ENCODE results near the gene PTK6. TPM values are rescaled to one million over a fixed set of nuclear protein-coding genes. Genes with fewer than 3 reads are reported as not detected.

PTK6 gene
- total and polyA plus RNA-seq, 2 of the 13 experiments (the other 11 are each of a cell fraction or from before 2014, with no cell fraction given): 0.08 TPM; not detected in 1

DNA sequence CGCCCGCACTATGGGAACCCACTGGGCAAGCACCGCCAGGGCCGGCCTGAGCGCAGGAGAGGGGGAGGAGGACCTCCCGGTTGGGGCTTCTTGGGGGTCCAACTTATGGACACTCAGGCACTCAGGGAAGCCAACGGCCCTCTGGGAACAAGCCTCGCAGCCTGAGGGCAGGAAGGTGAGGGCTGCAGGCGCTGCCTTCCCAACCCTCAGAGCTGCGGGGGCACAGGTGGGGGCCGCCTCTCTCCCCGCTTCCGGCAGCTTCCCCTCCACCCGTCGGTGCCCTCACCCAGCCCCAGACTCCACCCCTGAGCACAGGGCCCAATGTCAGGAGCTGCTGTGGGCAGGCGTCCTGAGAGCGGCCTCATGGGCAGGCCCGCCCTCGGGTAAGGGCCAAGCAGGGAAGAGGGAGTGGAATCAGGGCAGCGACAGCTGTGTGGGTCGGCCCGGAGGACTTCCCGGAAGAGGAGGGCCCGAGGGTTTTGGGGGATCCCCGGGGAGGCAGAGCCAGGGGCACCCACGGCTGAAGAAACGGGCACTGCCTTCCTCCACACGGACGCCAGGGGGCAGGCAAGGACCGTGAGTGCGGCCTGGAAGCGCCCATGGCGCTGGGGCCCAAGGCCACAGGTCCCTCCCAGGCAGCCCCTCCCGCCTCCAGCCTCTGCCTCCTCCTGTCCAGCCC is 488 bp upstream of the PTK6 start (continued):
- TF ChIP-seq ZNF772 (CRISPR knock-in tag; IDR thresholded peaks at IDR 0.05) (peak; percentile 59; the same call in 1 of the 2 replicates), NKX3-1 (CRISPR knock-in tag; IDR thresholded peaks at IDR 0.05) (0 out of 2 replicates have a peak, but pooled peaks have one; percentile 46), ZSCAN20 (CRISPR knock-in tag; IDR thresholded peaks at IDR 0.05; ENCODE audit: borderline replicate concordance) (peak; percentile 76; the same call in 1 of the 2 replicates), JUN (CRISPR knock-in tag; IDR thresholded peaks at IDR 0.05) (peak; percentile 57), RXRA (CRISPR knock-in tag; IDR thresholded peaks at IDR 0.05) (peak; percentile 93), ZNF296 (CRISPR knock-in tag; conservative IDR thresholded peaks at IDR 0.05) (peak; percentile 96), RCOR2 (CRISPR knock-in tag; IDR thresholded peaks at IDR 0.05) (no peak), ZNF839 (CRISPR knock-in tag; IDR thresholded peaks at IDR 0.05; ENCODE audit: borderline replicate concordance) (peak; percentile 94; the same call in 1 of the 2 replicates), ZNF232 (CRISPR knock-in tag; IDR thresholded peaks at IDR 0.05; ENCODE audit: borderline replicate concordance) (peak; percentile 89; the same call in 1 of the 2 replicates), YEATS4 (CRISPR knock-in tag; IDR thresholded peaks at IDR 0.05; ENCODE audit: borderline replicate concordance) (peak; percentile 89)
- TF ChIP-seq, protein P1, sequence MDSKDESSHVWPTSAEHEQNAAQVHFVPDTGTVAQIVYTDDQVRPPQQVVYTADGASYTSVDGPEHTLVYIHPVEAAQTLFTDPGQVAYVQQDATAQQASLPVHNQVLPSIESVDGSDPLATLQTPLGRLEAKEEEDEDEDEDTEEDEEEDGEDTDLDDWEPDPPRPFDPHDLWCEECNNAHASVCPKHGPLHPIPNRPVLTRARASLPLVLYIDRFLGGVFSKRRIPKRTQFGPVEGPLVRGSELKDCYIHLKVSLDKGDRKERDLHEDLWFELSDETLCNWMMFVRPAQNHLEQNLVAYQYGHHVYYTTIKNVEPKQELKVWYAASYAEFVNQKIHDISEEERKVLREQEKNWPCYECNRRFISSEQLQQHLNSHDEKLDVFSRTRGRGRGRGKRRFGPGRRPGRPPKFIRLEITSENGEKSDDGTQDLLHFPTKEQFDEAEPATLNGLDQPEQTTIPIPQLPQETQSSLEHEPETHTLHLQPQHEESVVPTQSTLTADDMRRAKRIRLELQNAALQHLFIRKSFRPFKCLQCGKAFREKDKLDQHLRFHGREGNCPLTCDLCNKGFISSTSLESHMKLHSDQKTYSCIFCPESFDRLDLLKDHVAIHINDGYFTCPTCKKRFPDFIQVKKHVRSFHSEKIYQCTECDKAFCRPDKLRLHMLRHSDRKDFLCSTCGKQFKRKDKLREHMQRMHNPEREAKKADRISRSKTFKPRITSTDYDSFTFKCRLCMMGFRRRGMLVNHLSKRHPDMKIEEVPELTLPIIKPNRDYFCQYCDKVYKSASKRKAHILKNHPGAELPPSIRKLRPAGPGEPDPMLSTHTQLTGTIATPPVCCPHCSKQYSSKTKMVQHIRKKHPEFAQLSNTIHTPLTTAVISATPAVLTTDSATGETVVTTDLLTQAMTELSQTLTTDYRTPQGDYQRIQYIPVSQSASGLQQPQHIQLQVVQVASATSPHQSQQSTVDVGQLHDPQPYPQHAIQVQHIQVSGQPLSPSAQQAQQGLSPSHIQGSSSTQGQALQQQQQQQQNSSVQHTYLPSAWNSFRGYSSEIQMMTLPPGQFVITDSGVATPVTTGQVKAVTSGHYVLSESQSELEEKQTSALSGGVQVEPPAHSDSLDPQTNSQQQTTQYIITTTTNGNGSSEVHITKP (CRISPR knock-in tag; IDR thresholded peaks at IDR 0.05; ENCODE audit: low read depth): peak; percentile 92
- TF ChIP-seq, protein P2, sequence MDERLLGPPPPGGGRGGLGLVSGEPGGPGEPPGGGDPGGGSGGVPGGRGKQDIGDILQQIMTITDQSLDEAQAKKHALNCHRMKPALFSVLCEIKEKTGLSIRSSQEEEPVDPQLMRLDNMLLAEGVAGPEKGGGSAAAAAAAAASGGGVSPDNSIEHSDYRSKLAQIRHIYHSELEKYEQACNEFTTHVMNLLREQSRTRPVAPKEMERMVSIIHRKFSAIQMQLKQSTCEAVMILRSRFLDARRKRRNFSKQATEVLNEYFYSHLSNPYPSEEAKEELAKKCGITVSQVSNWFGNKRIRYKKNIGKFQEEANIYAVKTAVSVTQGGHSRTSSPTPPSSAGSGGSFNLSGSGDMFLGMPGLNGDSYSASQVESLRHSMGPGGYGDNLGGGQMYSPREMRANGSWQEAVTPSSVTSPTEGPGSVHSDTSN (CRISPR knock-in tag; IDR thresholded peaks at IDR 0.05): peak; percentile 24
- TF ChIP-seq, protein P3, sequence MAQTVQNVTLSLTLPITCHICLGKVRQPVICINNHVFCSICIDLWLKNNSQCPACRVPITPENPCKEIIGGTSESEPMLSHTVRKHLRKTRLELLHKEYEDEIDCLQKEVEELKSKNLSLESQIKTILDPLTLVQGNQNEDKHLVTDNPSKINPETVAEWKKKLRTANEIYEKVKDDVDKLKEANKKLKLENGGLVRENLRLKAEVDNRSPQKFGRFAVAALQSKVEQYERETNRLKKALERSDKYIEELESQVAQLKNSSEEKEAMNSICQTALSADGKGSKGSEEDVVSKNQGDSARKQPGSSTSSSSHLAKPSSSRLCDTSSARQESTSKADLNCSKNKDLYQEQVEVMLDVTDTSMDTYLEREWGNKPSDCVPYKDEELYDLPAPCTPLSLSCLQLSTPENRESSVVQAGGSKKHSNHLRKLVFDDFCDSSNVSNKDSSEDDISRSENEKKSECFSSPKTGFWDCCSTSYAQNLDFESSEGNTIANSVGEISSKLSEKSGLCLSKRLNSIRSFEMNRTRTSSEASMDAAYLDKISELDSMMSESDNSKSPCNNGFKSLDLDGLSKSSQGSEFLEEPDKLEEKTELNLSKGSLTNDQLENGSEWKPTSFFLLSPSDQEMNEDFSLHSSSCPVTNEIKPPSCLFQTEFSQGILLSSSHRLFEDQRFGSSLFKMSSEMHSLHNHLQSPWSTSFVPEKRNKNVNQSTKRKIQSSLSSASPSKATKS (CRISPR knock-in tag; IDR thresholded peaks at IDR 0.05): no peak
- TF ChIP-seq, protein P4, sequence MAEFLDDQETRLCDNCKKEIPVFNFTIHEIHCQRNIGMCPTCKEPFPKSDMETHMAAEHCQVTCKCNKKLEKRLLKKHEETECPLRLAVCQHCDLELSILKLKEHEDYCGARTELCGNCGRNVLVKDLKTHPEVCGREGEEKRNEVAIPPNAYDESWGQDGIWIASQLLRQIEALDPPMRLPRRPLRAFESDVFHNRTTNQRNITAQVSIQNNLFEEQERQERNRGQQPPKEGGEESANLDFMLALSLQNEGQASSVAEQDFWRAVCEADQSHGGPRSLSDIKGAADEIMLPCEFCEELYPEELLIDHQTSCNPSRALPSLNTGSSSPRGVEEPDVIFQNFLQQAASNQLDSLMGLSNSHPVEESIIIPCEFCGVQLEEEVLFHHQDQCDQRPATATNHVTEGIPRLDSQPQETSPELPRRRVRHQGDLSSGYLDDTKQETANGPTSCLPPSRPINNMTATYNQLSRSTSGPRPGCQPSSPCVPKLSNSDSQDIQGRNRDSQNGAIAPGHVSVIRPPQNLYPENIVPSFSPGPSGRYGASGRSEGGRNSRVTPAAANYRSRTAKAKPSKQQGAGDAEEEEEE (CRISPR knock-in tag; IDR thresholded peaks at IDR 0.05; ENCODE audit: borderline replicate concordance): peak; percentile 89; the same call in 1 of the 2 replicates
- TF ChIP-seq, protein P5, sequence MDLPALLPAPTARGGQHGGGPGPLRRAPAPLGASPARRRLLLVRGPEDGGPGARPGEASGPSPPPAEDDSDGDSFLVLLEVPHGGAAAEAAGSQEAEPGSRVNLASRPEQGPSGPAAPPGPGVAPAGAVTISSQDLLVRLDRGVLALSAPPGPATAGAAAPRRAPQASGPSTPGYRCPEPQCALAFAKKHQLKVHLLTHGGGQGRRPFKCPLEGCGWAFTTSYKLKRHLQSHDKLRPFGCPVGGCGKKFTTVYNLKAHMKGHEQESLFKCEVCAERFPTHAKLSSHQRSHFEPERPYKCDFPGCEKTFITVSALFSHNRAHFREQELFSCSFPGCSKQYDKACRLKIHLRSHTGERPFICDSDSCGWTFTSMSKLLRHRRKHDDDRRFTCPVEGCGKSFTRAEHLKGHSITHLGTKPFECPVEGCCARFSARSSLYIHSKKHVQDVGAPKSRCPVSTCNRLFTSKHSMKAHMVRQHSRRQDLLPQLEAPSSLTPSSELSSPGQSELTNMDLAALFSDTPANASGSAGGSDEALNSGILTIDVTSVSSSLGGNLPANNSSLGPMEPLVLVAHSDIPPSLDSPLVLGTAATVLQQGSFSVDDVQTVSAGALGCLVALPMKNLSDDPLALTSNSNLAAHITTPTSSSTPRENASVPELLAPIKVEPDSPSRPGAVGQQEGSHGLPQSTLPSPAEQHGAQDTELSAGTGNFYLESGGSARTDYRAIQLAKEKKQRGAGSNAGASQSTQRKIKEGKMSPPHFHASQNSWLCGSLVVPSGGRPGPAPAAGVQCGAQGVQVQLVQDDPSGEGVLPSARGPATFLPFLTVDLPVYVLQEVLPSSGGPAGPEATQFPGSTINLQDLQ (CRISPR knock-in tag; IDR thresholded peaks at IDR 0.05): peak; percentile 47; the same call in 1 of the 2 replicates

Measured in HepG2 (cell line).